HK-2 (cell line): ENCODE data around the gene TMEM80.
"Not testable (repeated sequence)": the region's sequence is repeated elsewhere in the genome, so short reads cannot be mapped to it uniquely, and the experiment has no call there.

ENCODE experiments used
- DNase-seq: peaks from one replicate; pipeline ENCODE4 v3.0.0-alpha.2; 2018; ENCODE audit not compliant: unreplicated experiment

Gene TMEM80

DNA sequence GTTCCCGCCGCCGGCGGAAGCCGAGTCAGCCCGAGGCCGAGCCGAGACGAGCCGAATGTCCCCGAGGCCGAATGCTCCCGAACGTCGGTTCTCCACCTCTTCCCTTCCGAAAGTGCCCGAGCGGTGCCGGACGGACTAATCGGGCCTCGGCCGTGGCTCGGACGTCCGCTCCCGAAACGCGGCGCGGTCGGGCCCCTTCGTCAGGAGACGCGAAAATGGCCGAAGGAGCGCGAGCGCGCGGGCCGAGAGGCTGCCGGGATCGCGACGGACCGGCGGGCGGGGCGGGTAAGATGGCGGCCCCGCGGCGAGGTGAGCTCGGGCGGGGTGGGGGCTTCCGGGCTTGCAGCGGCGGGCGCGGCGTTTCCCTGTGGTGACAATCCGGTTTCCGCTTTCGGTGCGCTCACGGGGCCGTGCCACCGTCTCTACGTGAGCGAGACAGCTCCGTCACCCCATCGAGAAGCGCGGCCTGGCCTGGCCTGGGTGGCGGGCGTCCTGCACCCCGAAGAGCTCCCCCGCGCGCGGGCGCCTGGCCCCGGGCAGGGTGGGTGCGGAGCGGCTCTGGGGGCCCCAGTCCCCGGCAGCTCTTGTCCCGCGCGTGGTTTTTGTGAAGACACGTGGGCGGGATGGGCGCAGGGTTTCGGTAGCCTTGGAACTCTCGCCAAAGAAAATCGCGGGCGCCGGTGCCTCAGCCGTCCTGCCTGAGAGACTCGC lies at the start of gene TMEM80:
Gene TMEM80, plus strand, starts transcription at position 279 of the 711 bp plus-strand sequence. Its CDS starts 12 bp downstream, at position 291.
- DNase-seq = peak; percentile 94

DNA sequence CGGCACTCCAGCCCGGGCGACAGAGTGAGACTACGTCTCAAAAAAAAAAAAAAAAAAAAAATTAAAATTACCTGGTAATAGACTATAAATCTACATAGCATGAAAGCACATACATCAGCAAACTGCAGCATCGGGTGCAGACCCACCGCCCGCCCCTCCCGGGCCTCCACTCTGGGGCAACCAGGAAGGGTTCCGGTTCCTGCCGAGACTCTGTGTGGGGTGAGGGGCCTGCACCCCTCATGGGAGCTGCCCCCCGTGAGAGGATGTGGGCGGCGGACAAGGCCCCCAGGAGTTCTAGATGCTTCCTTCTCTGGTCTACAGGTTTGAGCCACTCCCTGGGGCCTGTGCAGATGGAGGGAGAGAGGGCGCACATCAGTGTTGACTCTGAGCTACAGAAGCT lies 49.4 kb upstream of the TMEM80 start:
- no peak for DNase-seq

DNA sequence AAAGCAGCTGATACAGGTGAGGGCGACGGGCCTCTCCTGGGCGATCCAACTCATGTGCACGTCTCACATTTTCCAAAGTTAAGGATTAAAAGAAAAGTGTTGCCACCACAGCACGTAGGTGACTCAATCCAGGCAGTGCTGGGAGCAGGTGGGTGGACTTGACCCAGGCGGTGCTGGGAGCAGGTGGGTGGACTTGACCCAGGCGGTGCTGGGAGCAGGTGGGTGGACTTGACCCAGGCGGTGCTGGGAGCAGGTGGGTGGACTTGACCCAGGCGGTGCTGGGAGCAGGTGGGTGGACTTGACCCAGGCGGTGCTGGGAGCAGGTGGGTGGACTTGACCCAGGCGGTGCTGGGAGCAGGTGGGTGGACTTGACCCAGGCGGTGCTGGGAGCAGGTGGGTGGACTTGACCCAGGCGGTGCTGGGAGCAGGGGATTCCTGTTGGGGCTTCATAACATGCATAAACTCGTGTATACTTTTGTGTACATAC lies 47.9 kb upstream of the TMEM80 start:
- not testable (repeated sequence) for DNase-seq

DNA sequence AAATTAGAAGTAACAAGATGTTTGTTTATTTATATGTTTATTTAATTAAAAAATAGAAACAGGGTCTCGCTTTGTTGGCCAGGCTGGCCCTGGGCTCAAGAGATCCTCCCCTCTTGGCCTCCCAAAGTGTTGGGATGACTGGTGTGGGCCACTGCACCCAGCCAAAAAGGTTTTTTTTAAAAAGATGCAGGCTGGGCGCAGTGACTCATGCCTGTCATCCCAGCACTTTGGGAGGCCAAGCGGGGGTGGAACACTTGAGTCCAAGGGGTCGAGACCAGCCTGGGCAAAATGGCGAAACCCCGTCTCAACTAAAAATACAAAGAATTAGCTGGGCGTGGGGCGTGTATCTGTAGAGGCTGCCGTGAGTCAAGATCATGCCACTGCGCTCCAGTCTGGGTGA lies 45.1 kb upstream of the TMEM80 start:
- no peak for DNase-seq

DNA sequence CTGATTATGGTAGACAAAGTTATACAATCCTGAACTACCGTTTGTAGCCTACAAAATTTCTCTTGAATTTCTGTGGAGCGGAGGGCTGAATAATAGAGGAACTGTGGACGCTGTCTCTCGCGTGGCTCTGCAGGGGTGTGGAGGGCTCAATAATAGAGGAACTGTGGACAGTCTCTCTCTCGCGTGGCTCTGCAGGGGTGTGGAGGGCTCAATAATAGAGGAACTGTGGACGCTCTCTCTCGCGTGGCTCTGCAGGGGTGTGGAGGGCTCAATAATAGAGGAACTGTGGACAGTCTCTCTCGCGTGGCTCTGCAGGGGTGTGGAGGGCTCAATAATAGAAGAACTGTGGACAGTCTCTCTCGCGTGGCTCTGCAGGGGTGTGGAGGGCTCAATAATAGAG lies 42.5 kb upstream of the TMEM80 start:
- DNase-seq = not testable (repeated sequence)

DNA sequence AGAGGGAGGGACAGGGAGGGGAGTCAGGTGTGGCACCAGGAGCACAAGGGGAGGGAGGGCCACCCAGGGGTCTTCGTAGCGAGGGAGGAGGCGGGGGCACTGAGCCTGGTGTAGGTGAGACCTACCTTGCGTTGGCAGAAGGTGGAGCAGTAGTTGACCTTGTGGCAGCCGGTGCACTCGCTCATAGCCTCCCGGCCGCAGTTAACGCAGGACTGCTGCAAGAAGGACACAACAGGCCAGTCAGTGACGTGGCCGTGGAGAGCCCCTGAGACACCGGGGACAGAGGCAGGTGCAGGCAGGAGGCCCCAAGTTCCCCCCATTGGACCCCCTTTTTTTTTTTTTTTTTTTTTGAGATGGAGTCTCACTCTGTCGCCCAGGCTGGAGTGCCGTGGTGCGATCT lies 41.8 kb upstream of the TMEM80 start:
- DNase-seq = no peak

DNA sequence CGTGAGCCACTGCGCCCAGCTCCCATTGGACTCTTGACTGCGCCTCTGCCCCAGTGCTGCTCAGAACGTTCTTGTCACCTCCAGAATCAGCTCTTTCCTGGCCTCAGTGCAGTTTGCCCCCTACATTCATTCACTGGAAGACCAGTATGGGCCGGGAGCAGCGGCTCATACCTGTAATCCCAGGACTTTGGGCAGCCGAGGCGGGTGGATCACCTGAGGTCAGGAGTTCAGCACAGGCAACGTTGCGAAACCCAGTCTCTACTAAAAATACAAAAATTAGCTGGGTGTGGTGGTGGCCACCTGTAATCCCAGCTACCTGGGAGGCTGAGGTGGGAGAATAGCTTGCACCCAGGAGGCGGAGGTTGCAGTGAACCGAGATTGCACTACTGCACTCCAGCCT lies 41.2 kb upstream of the TMEM80 start:
- not testable (repeated sequence) for DNase-seq

DNA sequence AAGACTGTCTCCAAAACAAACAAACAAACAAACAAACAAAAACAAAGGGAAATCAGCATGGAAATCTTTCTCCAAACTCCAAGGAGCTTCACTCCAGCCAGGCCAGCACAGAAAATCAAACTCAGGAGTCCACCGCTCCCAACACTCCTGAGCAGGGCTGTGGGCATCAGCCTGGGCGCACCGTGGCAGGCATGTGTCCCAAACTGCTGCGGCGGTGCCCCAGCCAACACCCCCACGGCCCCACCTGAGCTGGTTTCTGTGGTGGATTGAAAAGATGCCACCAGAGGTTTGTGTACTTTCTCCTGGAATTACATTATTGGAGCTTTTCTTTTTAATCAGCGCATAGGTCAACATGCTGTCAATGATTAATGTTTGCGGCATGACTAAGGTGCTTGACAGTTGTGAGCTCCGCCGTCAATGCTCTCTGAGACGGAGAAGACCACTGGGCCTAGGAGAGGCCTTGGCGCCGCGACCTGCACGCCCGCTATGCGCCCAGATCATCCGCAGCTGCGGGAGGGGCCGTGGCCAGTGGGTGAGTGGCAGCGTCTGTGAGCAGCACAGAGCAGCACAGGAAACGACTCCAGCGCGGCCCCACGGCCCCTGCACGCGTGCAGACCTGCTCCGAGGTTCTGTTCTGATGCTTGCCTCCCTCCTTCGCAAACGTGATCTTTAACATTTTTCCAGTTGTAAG lies 40.4 kb upstream of the TMEM80 start:
- peak; percentile 76 for DNase-seq

DNA sequence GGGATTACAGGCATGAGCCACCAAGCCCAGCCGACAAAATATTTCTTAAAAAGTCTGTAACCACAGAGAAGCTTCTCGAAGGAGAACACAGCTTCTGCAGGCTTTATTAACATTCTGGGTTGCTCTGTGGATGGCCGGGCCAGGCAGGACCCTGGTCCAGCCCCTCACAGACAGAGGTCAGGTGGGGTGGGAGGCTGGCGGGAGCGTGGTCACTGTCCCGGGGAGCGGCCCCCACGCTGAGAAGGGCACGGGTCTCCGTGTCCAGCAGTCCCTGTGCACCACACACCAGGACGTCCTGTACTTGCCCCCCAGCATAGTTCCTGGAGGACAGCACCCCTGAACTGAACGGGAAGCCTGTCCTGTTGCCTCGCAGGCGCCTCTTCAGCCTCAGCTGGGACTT lies 39.2 kb upstream of the TMEM80 start:
- DNase-seq = no peak

DNA sequence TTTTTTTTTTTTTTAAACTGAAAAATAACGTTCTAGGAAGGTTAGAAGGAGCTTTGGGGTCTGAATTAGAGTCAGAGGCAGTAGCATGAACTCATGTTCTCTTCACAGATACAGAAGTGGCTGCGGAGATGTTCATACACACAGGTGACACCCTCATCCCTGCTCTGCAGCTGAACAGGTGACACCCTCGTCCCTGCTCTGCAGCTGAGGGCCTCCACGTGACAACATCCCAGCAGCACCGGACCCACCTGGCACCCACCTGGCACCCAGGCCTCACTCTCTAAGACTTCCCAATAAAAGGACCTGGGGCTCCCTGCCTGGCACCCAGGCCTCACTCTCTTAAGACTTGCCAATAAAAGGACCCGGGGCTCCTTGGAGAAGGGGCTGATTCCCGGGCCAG lies 38.8 kb upstream of the TMEM80 start:
- no peak for DNase-seq

DNA sequence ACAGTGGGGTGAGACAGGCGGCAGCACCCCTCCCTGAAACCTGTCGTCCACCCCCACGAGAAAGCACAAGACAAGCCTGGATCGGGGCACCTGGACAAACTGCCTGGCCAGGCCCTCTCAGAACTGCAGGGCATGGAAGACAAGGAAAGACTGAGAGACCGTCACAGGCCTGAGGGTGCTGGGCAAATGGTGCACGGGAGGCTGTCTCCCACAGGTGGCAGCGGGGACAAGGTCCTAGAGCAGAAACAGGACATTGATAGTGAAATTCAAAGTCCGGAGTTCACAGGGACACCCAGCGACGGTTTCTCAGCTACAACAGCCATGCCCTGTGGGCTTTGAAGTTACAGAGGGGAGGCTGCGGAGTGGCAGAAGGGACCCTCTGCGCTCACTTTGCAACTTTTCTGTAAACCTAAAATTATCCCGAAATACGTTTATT lies 37.9 kb upstream of the TMEM80 start:
- no peak for DNase-seq

DNA sequence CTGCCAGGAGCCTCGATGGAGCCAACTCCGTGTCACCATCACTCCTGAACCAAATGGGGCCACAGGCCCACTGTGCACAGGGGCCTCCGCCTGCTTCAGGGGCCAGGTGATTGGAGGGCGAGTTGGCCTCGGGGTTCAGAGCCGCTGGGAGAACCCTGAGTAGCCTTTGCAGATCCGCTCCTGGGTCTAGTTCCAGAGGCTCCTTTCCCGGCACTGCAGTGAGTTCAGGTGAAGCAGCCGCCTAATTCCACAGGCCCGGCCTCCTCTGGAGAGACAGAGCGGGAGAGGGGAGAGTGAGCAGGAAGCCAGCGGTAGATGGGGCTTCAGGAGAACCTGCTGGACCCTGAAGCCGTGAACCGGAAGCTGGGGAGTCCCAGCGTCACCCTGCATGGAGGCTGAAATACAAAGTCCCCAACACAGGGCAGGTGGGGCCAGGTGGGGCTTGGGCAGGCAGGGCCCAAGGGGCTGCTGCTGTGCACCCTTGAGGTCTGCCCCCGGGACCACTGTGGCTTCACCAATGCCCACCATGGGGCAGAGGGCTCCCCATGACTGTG lies 36.0 kb upstream of the TMEM80 start:
- DNase-seq = no peak

DNA sequence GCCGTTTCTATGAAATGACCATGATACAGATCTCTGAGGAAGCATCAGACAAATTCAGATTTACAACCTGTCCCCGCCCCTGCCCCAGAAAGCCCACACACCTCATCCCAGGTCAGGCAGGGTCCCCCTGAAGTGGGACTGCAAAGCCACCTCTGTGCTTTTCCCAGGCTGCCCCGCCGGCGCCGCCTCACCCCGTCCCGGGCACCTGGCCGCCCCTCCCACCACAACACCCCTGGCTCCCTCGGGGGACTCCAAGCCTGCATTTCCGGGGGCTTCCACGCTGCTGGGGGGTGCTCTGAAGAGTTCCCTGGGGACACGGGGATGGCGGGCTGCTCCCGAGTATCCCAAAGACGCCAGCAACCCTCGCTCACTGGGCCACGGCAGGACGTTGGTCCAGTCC lies 35.3 kb upstream of the TMEM80 start:
- no peak for DNase-seq

DNA sequence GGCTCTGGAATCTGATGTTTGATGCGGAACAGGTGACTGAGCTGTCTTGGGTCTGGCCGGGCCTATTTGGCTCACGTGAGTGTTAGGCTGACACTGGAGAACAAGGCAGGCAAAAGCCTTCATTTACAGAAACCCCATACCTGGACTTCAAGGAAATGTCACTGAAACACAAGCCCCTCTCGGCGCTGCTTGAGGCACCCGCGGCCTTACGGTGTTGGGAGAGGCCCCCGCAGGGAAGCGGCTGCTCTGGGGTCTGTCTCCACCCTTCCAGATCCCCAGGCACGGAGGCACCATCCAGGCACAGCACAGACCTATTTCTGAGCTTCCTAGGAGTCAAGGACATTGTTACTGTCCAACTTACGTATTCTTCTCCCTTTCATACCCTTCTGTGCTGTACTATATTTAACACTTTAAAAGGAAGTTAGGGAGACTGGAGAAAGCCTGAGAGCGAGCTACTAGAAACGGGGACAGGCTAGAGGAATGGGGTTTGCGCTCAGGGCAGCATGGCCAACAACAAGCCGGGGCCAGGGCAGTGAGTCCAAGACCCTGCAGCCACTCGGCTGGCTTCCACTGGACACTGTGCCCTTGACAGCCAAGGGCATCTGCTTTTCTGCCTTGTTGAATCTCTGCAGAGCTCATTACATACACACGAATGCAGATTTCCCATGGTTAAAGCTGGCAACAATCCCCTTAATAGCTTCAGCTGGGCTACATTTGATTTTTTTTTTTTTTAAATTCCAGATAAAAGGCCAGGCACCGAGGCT lies 34.8 kb upstream of the TMEM80 start:
- no peak for DNase-seq

DNA sequence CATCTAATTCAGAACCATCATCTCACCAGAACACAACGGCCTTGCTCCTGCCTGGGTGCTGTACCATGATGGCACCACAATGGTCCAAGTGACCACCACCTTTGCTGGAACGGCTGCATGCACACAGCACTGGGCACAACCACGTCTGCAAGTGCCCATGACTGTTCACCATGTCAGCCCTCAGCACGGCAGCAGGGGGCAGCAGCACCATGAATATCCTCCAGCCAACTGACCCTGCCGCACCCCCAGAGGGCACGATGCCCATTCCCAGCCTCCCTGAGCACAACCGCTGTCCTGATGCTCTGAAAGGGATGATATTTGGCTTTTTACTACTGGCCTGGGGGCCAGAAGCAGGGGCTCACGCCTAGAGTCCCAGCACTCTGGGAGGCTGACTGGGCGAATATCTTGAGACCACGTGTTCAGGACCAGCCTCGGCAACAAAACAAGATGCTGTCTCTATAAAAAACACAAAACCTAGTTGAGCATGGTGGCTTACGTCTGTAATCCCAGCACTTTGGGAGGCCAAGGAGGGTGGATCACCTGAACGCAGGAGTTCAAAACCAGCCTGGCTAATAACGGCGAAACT lies 32.8 kb upstream of the TMEM80 start:
- DNase-seq = no peak

DNA sequence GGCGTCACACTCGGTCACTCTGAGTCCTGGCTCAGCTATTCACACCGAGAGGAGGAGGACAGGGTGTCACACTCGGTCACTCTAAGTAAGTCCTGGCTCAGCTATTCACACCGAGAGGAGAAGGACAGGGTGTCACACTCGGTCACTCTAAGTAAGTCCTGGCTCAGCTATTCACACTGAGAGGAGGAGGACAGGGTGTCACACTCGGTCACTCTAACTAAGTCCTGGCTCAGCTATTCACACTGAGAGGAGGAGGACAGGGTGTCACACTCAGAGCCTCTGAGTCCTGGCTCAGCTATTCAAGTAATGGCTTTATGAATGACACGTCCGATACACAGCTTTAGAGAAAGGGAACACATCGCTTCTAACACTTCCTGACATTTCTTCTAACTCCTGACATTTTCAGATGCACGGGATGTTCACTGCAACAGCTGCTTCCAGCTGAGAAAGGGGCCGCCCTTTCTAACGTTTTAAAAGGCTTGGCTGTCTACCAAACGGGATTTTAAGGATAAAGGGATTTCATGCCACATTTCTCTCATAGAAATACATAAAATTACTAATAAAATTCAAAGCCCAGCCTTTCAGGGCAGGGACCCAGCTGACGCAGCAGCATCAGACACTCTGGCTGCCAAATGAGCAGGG lies 30.4 kb upstream of the TMEM80 start:
- DNase-seq = no peak

DNA sequence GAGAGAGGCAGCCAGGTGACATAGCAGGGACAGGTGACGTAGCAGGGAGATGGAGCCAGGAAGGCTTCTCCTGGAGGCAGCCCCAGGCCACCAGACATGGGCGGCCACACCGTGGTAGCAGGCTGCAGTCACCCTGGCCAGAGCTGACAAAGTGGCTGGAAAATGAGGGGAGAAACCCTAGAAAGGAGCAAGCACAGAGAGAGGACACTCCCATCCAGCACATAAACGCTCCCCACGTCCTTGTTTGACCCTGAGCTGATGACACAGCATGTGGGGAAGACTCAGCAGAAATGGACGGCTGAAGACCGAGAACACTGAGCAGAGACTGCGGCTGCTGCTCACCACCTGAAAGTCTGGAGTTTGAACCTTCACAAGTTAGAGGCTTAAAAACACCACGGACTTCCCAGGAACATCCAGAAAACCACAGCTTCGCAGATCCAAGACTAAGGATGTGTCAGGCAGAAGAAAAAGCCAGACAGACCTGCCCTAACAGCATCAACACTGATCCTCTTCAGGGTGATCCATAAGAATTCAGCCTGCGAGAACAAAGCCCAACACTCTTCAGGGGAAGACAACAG lies 29.8 kb upstream of the TMEM80 start:
- no peak for DNase-seq

DNA sequence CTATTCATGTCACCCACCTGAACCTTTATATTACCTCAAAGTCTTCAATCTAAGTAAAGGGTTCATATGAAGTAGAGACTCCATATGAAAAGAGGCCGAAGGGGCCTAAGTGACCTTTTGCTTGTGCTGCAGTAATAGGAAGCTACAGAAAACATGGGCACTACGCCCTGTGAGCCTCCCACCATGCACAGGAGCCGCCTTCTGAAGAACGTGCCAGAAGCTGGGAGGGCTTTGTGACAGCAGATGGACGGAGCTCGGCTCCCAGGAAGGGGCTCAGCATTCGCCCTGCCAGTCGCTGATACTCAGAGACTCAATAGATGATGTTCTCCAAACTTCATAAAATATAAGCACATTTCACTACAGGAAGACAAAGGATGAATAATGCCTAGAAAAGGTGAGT lies 21.8 kb upstream of the TMEM80 start:
- no peak for DNase-seq

DNA sequence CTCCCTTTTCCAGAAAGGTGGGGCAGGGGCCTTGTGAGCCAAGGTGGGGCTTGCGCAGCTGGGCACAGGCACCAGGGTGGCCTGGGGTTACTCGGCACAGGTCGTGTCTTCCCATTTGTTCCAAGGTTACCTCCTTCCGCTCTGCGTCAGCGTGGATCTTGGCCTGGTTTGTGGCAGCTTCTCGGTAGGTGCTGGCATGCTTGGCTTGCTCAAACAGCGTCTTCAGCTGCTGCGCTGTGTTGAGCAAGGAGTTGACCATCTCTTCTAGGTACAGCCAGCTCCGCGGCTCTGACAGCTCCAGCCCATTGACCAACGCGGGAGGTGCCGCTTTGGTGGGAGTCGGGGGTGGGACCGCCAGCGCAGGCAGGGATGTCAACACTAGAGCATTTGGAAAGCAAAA lies 21.2 kb upstream of the TMEM80 start:
- no peak for DNase-seq

DNA sequence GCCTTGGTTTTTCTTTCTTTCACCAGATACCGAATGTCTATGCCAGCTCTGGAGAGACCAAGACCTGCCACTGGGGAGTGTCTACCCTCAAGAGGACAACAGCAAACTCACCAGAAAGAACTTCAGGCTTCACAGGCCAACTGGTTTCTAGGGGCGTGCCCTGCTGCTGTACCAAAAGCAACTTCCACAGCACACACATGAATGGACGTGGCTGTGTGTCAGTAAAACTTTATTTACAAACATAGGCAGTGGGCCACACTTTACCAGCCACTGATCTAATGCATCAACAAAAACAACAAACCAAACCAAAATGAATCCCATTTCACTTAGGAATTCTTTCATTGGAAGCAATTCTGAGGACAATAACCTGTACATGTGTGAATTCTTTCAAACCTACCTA lies 17.3 kb upstream of the TMEM80 start:
- no peak for DNase-seq
